GM04503 (cell line): ENCODE data around the gene LIN52.
A peak's percentile ranks its signal among the peaks of the same experiment; 100 is the strongest.
"Not testable (repeated sequence)": the region's sequence is repeated elsewhere in the genome, so short reads cannot be mapped to it uniquely, and the experiment has no call there.

Source experiments
- DNase-seq: peaks from one replicate; pipeline ENCODE4 v3.0.0-alpha.2; 2012; ENCODE audit warnings: low read depth

Gene LIN52

GRCh38 chr14:74109369-74109768 is 24.6 kb downstream of the LIN52 start:
- DNase-seq, result no peak

GRCh38 chr14:74111395-74112216 is 26.9 kb downstream of the LIN52 start:
- DNase-seq, result peak; percentile 6

- not testable (repeated sequence) for DNase-seq
These were observed 40.7 kb downstream of the LIN52 start for GRCh38 chr14:74125487-74125886.

GRCh38 chr14:74126315-74127013 is 41.7 kb downstream of the LIN52 start:
- DNase-seq, result no peak

GRCh38 chr14:74127634-74128033 is 42.9 kb downstream of the LIN52 start:
- DNase-seq, result no peak

GRCh38 chr14:74133833-74134481 is 49.2 kb downstream of the LIN52 start:
- no peak for DNase-seq

GRCh38 chr14:74134484-74134883 is 49.7 kb downstream of the LIN52 start:
- DNase-seq, result no peak

GRCh38 chr14:74135426-74135825 is 50.7 kb downstream of the LIN52 start:
- no peak for DNase-seq

- DNase-seq, result no peak
These were observed 55.7 kb downstream of the LIN52 start for GRCh38 chr14:74140374-74140850.

- DNase-seq, result peak; percentile 11
These were observed 56.9 kb downstream of the LIN52 start for GRCh38 chr14:74141703-74142102.

GRCh38 chr14:74142523-74142922 is 57.8 kb downstream of the LIN52 start:
- no peak for DNase-seq

- no peak for DNase-seq
These were observed 60.0 kb downstream of the LIN52 start for GRCh38 chr14:74144789-74145188.

GRCh38 chr14:74147571-74147970 is 62.8 kb downstream of the LIN52 start:
- DNase-seq, result no peak

GRCh38 chr14:74148705-74149104 is 63.9 kb downstream of the LIN52 start:
- no peak for DNase-seq

- DNase-seq, result no peak
These were observed 70.5 kb downstream of the LIN52 start for GRCh38 chr14:74155287-74155686.

- DNase-seq, result no peak
These were observed 71.0 kb downstream of the LIN52 start for GRCh38 chr14:74155749-74156148.

- DNase-seq, result no peak
These were observed 76.0 kb downstream of the LIN52 start for GRCh38 chr14:74160763-74161162.

GRCh38 chr14:74161526-74162158 is 76.9 kb downstream of the LIN52 start:
- no peak for DNase-seq

GRCh38 chr14:74169906-74170305 is 85.2 kb downstream of the LIN52 start:
- no peak for DNase-seq

GRCh38 chr14:74176400-74176793 is 91.6 kb downstream of the LIN52 start:
- no peak for DNase-seq

- no peak for DNase-seq
These were observed 95.1 kb downstream of the LIN52 start for GRCh38 chr14:74179856-74180255.

- no peak for DNase-seq
These were observed 106.3 kb downstream of the LIN52 start for GRCh38 chr14:74190927-74191575.
